Endothelial cell of umbilical vein (primary cell): ENCODE measurements around the gene KLHDC4.

Experiments
- CTCF ChIP-seq, 2 donors: IDR thresholded peaks; 1 replicate in 1 of 2; 2 replicates in 1 of 2; pipeline ENCODE4 v1.5.1; 2011; ENCODE audit warnings: low read length in 2 of 2, mild to moderate bottlenecking in 2 of 2, moderate library complexity in 2 of 2, control low read depth in 1 of 2, inconsistent platforms in 1 of 2, low read depth in 1 of 2; ENCODE audit not compliant: insufficient read depth in 1 of 2; ENCODE audit errors: extremely low read depth in 1 of 2
- MAX ChIP-seq: IDR thresholded peaks from 2 replicates; pipeline ENCODE4 v1.6.1; 2011; ENCODE audit not compliant: insufficient read depth, insufficient read length
- POLR2A ChIP-seq: IDR thresholded peaks from 2 replicates; pipeline ENCODE4 v1.6.1; 2012; ENCODE audit warnings: low read depth, mild to moderate bottlenecking, control low read depth, low read length

- TF ChIP-seq CTCF (IDR thresholded peaks at IDR 0.05; ENCODE audit: extremely low read depth in 1 of 2, insufficient read depth in 1 of 2, low read depth in 1 of 2, low read length in 2 of 2) = no peak
- TF ChIP-seq POLR2A = no peak
- no peak for TF ChIP-seq MAX
Measured at GRCh38 chr16:87697256-87697655, 68.5 kb downstream of the KLHDC4 start.
